ENCODE data around the gene MACROH2A2. TPM values are rescaled to one million over a fixed set of nuclear protein-coding genes. Genes with fewer than 3 reads are reported as not detected.
A peak's percentile ranks its signal among the peaks of the same experiment; 100 is the strongest.

Gene MACROH2A2
- total and polyA plus RNA-seq, 2 of the 13 experiments (the other 11 are each of a cell fraction or from before 2014, with no cell fraction given) = 9.8 to 43.1 TPM

- TF ChIP-seq, protein P1, sequence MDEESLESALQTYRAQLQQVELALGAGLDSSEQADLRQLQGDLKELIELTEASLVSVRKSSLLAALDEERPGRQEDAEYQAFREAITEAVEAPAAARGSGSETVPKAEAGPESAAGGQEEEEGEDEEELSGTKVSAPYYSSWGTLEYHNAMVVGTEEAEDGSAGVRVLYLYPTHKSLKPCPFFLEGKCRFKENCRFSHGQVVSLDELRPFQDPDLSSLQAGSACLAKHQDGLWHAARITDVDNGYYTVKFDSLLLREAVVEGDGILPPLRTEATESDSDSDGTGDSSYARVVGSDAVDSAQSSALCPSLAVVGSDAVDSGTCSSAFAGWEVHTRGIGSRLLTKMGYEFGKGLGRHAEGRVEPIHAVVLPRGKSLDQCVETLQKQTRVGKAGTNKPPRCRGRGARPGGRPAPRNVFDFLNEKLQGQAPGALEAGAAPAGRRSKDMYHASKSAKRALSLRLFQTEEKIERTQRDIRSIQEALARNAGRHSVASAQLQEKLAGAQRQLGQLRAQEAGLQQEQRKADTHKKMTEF (CRISPR knock-in tag; IDR thresholded peaks at IDR 0.05) = no peak
- no peak for TF ChIP-seq WIZ (CRISPR knock-in tag; IDR thresholded peaks at IDR 0.05)
- peak in 1 of 2 experiments; percentile 69; a peak in 2 of 4 replicates for TF ChIP-seq KLF16 (CRISPR knock-in tag; IDR thresholded peaks at IDR 0.05)
- TF ChIP-seq HMG20B (CRISPR knock-in tag; conservative IDR thresholded peaks at IDR 0.05) = no peak
- TF ChIP-seq ELK4 (CRISPR knock-in tag; IDR thresholded peaks at IDR 0.05; ENCODE audit: borderline replicate concordance) = 0 out of 2 replicates have a peak, but pooled peaks have one; percentile 30
- TF ChIP-seq GATAD2A (CRISPR knock-in tag; IDR thresholded peaks at IDR 0.05) = no peak
- TF ChIP-seq RFX1 (IDR thresholded peaks at IDR 0.05) = no peak
- no peak for TF ChIP-seq ZNF333 (CRISPR knock-in tag; IDR thresholded peaks at IDR 0.05; ENCODE audit: borderline replicate concordance)
- TF ChIP-seq SP2 (CRISPR knock-in tag; IDR thresholded peaks at IDR 0.05) = peak; percentile 63
- TF ChIP-seq SMYD3 (CRISPR knock-in tag; IDR thresholded peaks at IDR 0.05) = no peak
- TF ChIP-seq, protein P2, sequence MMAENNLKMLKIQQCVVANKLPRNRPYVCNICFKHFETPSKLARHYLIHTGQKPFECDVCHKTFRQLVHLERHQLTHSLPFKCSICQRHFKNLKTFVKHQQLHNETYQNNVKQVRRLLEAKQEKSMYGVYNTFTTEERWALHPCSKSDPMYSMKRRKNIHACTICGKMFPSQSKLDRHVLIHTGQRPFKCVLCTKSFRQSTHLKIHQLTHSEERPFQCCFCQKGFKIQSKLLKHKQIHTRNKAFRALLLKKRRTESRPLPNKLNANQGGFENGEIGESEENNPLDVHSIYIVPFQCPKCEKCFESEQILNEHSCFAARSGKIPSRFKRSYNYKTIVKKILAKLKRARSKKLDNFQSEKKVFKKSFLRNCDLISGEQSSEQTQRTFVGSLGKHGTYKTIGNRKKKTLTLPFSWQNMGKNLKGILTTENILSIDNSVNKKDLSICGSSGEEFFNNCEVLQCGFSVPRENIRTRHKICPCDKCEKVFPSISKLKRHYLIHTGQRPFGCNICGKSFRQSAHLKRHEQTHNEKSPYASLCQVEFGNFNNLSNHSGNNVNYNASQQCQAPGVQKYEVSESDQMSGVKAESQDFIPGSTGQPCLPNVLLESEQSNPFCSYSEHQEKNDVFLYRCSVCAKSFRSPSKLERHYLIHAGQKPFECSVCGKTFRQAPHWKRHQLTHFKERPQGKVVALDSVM (CRISPR knock-in tag; IDR thresholded peaks at IDR 0.05) = peak; percentile 6; the same call in 1 of the 2 replicates
- no peak for TF ChIP-seq ZFP36 (IDR thresholded peaks at IDR 0.05; ENCODE audit: borderline replicate concordance, low read depth, low read length, partially characterized antibody)
- no peak for TF ChIP-seq KLF15 (CRISPR knock-in tag; IDR thresholded peaks at IDR 0.05; ENCODE audit: borderline replicate concordance)
- no peak for TF ChIP-seq ZNF775 (CRISPR knock-in tag; IDR thresholded peaks at IDR 0.05; ENCODE audit: borderline replicate concordance)
- TF ChIP-seq ZNF121 (CRISPR knock-in tag; IDR thresholded peaks at IDR 0.05) = no peak
- no peak for TF ChIP-seq ZNF891 (CRISPR knock-in tag; IDR thresholded peaks at IDR 0.05)
- 0 out of 2 replicates have a peak, but pooled peaks have one; percentile 53 for TF ChIP-seq ZSCAN20 (CRISPR knock-in tag; IDR thresholded peaks at IDR 0.05; ENCODE audit: borderline replicate concordance)
- no peak for TF ChIP-seq JARID2 (CRISPR knock-in tag; IDR thresholded peaks at IDR 0.05; ENCODE audit: insufficient replicate concordance)
- TF ChIP-seq, protein P3, sequence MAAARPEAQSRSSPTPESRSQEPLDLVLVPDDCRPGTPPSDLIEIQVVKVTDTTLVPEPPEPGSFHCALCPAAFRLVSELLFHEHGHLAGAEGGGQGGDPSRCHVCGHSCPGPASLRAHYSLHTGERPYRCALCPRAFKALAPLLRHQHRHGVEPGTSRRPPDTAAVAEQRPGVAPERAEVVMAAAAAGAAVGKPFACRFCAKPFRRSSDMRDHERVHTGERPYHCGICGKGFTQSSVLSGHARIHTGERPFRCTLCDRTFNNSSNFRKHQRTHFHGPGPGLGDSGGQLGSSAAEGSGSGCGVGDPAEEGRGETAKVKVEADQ (CRISPR knock-in tag; IDR thresholded peaks at IDR 0.05; ENCODE audit: borderline replicate concordance) = peak; percentile 73
- 0 out of 2 replicates have a peak, but pooled peaks have one; percentile 74 for TF ChIP-seq ZBTB7A (CRISPR knock-in tag; IDR thresholded peaks at IDR 0.05)
- TF ChIP-seq ZNF761 (CRISPR knock-in tag; conservative IDR thresholded peaks at IDR 0.05) = no peak
- no peak for TF ChIP-seq EP300 (IDR thresholded peaks at IDR 0.05; ENCODE audit: low read depth in 2 of 2, low read length in 2 of 2)
- TF ChIP-seq EP300 (CRISPR knock-in tag; IDR thresholded peaks at IDR 0.05; ENCODE audit: borderline replicate concordance) = no peak
- TF ChIP-seq ZNF768 (CRISPR knock-in tag; IDR thresholded peaks at IDR 0.05) = no peak
- no peak for TF ChIP-seq SIN3B (IDR thresholded peaks at IDR 0.05; ENCODE audit: low read length)
Observed at GRCh38 chr10:70145666-70146488, 93.2 kb downstream of the MACROH2A2 start (continued).
